ENCODE measurements around the gene REST. TPM values are rescaled to one million over a fixed set of nuclear protein-coding genes. Genes with fewer than 3 reads are reported as not detected.

The REST gene
- total and polyA plus RNA-seq, 9 of the 15 experiments (the other 6 are each of a cell fraction or from before 2014, with no cell fraction given): 2.9 to 24.0 (median 19.2) TPM

GRCh38 chr4:56958111-56958517 is 50.4 kb downstream of the REST start (continued):
- no peak for TF ChIP-seq NCOA6 (IDR thresholded peaks at IDR 0.05)
- TF ChIP-seq NR2C1 (IDR thresholded peaks at IDR 0.05): no peak
- TF ChIP-seq NR2C1 (tag; IDR thresholded peaks at IDR 0.05): 0 out of 2 replicates have a peak, but pooled peaks have one; percentile 39
- no peak for TF ChIP-seq ZNF174 (CRISPR knock-in tag; IDR thresholded peaks at IDR 0.05)
- TF ChIP-seq PRMT5 (CRISPR knock-in tag; IDR thresholded peaks at IDR 0.05): no peak
- peak; percentile 78 for TF ChIP-seq ZNF395 (CRISPR knock-in tag; IDR thresholded peaks at IDR 0.05)
- TF ChIP-seq MECOM (CRISPR knock-in tag; IDR thresholded peaks at IDR 0.05): no peak
- no peak for TF ChIP-seq MAFF (IDR thresholded peaks at IDR 0.05; ENCODE audit: low read length)
- no peak for TF ChIP-seq MTF1 (CRISPR knock-in tag; IDR thresholded peaks at IDR 0.05; ENCODE audit: borderline replicate concordance)
- TF ChIP-seq ZNF444 (CRISPR knock-in tag; IDR thresholded peaks at IDR 0.05): no peak
- TF ChIP-seq PRDM10 (IDR thresholded peaks at IDR 0.05; ENCODE audit: partially characterized antibody): no peak
- TF ChIP-seq HDAC8 (tag; IDR thresholded peaks at IDR 0.05): no peak
- no peak for TF ChIP-seq TAF15 (IDR thresholded peaks at IDR 0.05; ENCODE audit: low read depth, low read length)
- no peak for TF ChIP-seq POLR2B (IDR thresholded peaks at IDR 0.05; ENCODE audit: low read depth, partially characterized antibody)
- no peak for TF ChIP-seq U2AF2 (optimal IDR thresholded peaks at IDR 0.05; ENCODE audit: low read depth, low read length)
- TF ChIP-seq TEAD4 (IDR thresholded peaks at IDR 0.05; ENCODE audit: low read length): peak; percentile 25; the same call in 1 of the 2 replicates
- no peak for TF ChIP-seq TEAD4 (CRISPR knock-in tag; IDR thresholded peaks at IDR 0.05; ENCODE audit: borderline replicate concordance)
- no peak for TF ChIP-seq ZBTB12 (CRISPR knock-in tag; IDR thresholded peaks at IDR 0.05)
- TF ChIP-seq BDP1 (IDR thresholded peaks at IDR 0.05; ENCODE audit: insufficient read depth, insufficient read length): no peak
- no peak for TF ChIP-seq MAFK (IDR thresholded peaks at IDR 0.05; ENCODE audit: low read length)
- TF ChIP-seq SMAD3 (CRISPR knock-in tag; conservative IDR thresholded peaks at IDR 0.05): peak; percentile 68; the same call in 1 of the 2 replicates
- no peak for TF ChIP-seq SLC30A9 (CRISPR knock-in tag; IDR thresholded peaks at IDR 0.05)
- no peak for TF ChIP-seq SMARCA5 (IDR thresholded peaks at IDR 0.05)
- no peak for TF ChIP-seq ELF4 (CRISPR knock-in tag; IDR thresholded peaks at IDR 0.05)
- TF ChIP-seq ZNF436 (CRISPR knock-in tag; IDR thresholded peaks at IDR 0.05): no peak

All from K562 (cell line).